Large intestine (tissue), 3 donors: ENCODE results near the gene TRMU. TPM values are rescaled to one million over a fixed set of nuclear protein-coding genes. Genes with fewer than 3 reads are reported as not detected.
A peak's percentile ranks its signal among the peaks of the same experiment; 100 is the strongest.

ENCODE experiments used
- DNase-seq, 2 donors: peaks; one replicate each; pipeline versions ENCODE4 v3.0.0 to v3.0.0-alpha.2; 2013
- H3K27ac ChIP-seq: one replicate; pipeline ENCODE4 v1.5.1; 2013; ENCODE audit warnings: low read length
- H3K27me3 ChIP-seq: 2 replicates; pipeline ENCODE4 v1.6.1; 2013; ENCODE audit warnings: low read length; ENCODE audit not compliant: control insufficient read depth, insufficient read depth
- H3K36me3 ChIP-seq: 2 replicates; pipeline ENCODE4 v1.6.1; 2013; ENCODE audit warnings: low read length; ENCODE audit not compliant: control insufficient read depth, insufficient read depth
- H3K4me1 ChIP-seq: one replicate; pipeline ENCODE4 v1.6.1; 2013; ENCODE audit warnings: low read length; ENCODE audit not compliant: control insufficient read depth, insufficient read depth
- H3K4me3 ChIP-seq: one replicate; pipeline ENCODE4 v1.5.1; 2013; ENCODE audit warnings: low read length
- H3K9me3 ChIP-seq: one replicate; pipeline ENCODE4 v1.6.1; 2013; ENCODE audit warnings: mild to moderate bottlenecking, low read depth, low read length, moderate library complexity; ENCODE audit not compliant: control insufficient read depth
- WGBS: methylation state at CpG from one replicate; pipeline ENCODE4 v1.1.5; 2013; ENCODE audit warnings: low lambda C conversion rate; ENCODE audit not compliant: insufficient coverage; 5-methylcytosine and 5-hydroxymethylcytosine counted together
- polyA plus RNA-seq: library from polyadenylated mRNA; unstranded; fragments of 120-200 nt; gene quantifications from one replicate; pipeline ENCODE4 v1.2.1, GENCODE V29; 2013

TRMU gene
- polyA plus RNA-seq, 1 donor = 42.3 TPM

- Histone ChIP-seq H3K27ac (no peak overlapping the region), H3K27me3 (no peaks in the 10 kb centered on the region), H3K4me1 (no peaks in the 10 kb centered on the region), H3K4me3 (no peak overlapping the region), H3K9me3 (peaks cover 10% of the 10 kb centered on the region), H3K36me3 (peaks cover 77% of the 10 kb centered on the region)
- no peak for DNase-seq
- WGBS = 100% methylated on average over 2 of the region's 12 CpGs
Observed at GRCh38 chr22:46355996-46356471, 20.5 kb downstream of the TRMU start.

DNA sequence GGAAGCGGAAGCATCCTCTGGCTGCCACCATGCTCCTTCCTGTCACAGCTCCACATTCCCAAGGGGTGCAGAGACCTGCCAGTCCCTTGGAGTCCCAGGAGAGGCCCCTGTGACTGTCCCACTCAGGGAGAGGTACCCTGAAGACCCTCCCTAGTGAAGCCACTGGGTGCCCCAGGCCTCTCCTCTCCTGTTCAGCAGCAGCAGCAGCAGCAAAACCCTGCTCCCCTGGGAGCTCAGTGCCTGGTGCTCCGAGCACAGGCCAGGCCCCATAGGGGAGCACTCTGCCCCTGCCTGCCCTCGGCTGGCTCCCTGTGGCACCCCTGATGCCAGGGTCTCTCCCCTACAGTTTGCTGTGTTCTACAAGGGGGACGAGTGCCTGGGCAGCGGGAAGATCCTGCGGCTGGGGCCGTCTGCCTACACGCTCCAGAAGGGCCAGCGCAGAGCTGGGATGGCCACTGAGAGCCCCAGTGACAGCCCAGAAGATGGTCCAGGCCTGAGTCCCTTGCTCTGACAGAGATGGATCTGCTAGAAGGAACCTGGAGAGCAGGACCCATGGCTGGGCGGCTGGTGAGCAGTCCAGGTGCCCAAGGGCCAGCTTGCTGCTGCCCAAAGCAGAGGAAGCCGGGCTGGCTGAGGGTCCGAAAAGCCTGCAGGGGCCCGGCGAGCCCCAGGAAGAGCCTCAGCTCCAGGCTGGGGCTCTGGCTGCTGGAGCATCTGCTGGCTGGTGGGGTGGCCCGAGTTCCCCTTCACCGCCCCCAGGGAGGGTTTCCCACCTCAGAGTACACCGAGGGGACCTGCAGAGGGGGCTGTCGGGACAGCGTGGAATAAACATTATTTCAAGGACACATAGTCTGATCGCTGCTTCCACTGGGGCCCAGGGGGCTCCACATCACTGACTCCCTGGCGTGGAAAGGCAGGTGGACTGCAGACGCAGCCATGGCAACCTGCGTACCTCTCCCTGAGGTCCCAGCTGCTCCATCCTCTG, 21.3 kb downstream of the TRMU start:
- Histone ChIP-seq H3K27ac (no peak overlapping the region), H3K9me3 (peaks cover 10% of the 10 kb centered on the region), H3K4me3 (no peak overlapping the region), H3K4me1 (peaks cover 1% of the 10 kb centered on the region), H3K36me3 (peaks cover 70% of the 10 kb centered on the region), H3K27me3 (no peaks in the 10 kb centered on the region)
- DNase-seq = no peak
- WGBS = no CpG with 5 or more reads among the region's 23 CpGs

- no CpG with 5 or more reads among the region's 19 CpGs for WGBS
Observed at GRCh38 chr22:46357711-46358520, 22.4 kb downstream of the TRMU start.

DNA sequence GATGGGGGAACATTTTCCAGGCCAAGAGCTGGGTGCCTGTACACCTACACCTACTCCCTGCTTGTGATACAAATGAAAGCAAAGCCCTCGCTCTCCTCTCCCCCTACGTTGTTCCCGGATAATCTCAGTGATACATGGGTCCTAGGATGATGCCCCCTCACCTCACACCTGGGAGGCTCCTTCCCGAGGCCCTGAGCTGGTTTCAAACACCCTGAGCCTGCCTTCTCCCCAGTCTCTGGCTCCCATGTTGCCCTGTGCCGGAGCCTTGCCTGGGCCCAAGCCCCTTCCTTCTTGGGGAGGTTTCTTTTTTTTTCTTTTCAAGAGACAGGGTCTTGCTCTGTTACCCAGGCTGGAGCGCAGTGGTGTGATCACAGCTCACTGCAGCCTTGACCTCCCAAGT, 23.3 kb downstream of the TRMU start:
- 100% methylated on average over 1 of the region's 6 CpGs for WGBS
- peaks cover 50% of the 10 kb centered on the region for H3K36me3 ChIP-seq
- H3K4me3 ChIP-seq = no peak overlapping the region
- no peaks in the 10 kb centered on the region for H3K27me3 ChIP-seq
- no peak overlapping the region for H3K27ac ChIP-seq
- H3K4me1 ChIP-seq = peaks cover 15% of the 10 kb centered on the region
- DNase-seq = no peak
- peaks cover 10% of the 10 kb centered on the region for H3K9me3 ChIP-seq

More at GRCh38 chr22:46357711-46358520, 22.4 kb downstream of the TRMU start:
- Histone ChIP-seq H3K4me3 (no peak overlapping the region), H3K27ac (no peak overlapping the region), H3K27me3 (no peaks in the 10 kb centered on the region), H3K36me3 (peaks cover 59% of the 10 kb centered on the region), H3K4me1 (peaks cover 13% of the 10 kb centered on the region), H3K9me3 (peaks cover 10% of the 10 kb centered on the region)
- DNase-seq = no peak

GRCh38 chr22:46359362-46359761, 23.8 kb downstream of the TRMU start:
- no peak for DNase-seq
- Histone ChIP-seq H3K9me3 (peaks cover 10% of the 10 kb centered on the region), H3K4me3 (no peak overlapping the region), H3K27ac (no peak overlapping the region), H3K4me1 (peaks cover 15% of the 10 kb centered on the region), H3K36me3 (peaks cover 44% of the 10 kb centered on the region), H3K27me3 (no peaks in the 10 kb centered on the region)
- WGBS = no CpG with 5 or more reads among the region's 14 CpGs

DNA sequence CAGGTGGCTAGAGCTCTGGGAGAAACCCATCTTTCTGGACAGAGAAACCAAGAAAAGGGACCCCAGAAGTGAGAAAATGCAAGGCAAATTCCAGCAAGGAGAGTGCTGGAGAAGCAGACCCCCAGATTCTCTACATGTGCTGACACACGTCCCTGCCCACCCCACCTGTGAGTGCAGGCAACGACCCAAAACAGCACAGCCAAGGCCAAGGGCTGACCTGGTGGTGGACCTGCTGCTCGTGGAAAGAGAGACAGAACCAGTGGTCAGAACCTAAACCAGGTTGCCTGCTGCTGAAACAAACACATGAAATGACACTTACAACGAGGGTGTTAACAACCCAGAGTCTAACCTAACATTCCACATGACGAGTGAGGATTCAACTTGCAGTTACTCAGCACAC, 24.6 kb downstream of the TRMU start:
- Histone ChIP-seq H3K9me3 (peaks cover 10% of the 10 kb centered on the region), H3K4me1 (peaks cover 15% of the 10 kb centered on the region), H3K36me3 (peaks cover 37% of the 10 kb centered on the region), H3K4me3 (no peak overlapping the region), H3K27me3 (no peaks in the 10 kb centered on the region), H3K27ac (no peak overlapping the region)
- no peak for DNase-seq
- no CpG with 5 or more reads among the region's 5 CpGs for WGBS

- Histone ChIP-seq H3K4me1 (peaks cover 15% of the 10 kb centered on the region), H3K36me3 (peaks cover 29% of the 10 kb centered on the region), H3K27ac (no peak overlapping the region), H3K4me3 (no peak overlapping the region), H3K9me3 (peaks cover 10% of the 10 kb centered on the region), H3K27me3 (no peaks in the 10 kb centered on the region)
- DNase-seq = no peak
- 100% methylated on average over 1 of the region's 10 CpGs for WGBS
Observed at GRCh38 chr22:46360891-46361290, 25.4 kb downstream of the TRMU start.

- Histone ChIP-seq H3K9me3 (peaks cover 10% of the 10 kb centered on the region), H3K27ac (no peak overlapping the region), H3K27me3 (no peaks in the 10 kb centered on the region), H3K4me1 (peaks cover 15% of the 10 kb centered on the region), H3K36me3 (peaks cover 21% of the 10 kb centered on the region), H3K4me3 (no peak overlapping the region)
- WGBS = no CpG with 5 or more reads among the region's 11 CpGs
- DNase-seq = no peak
Observed at GRCh38 chr22:46361826-46362202, 26.3 kb downstream of the TRMU start.

DNA sequence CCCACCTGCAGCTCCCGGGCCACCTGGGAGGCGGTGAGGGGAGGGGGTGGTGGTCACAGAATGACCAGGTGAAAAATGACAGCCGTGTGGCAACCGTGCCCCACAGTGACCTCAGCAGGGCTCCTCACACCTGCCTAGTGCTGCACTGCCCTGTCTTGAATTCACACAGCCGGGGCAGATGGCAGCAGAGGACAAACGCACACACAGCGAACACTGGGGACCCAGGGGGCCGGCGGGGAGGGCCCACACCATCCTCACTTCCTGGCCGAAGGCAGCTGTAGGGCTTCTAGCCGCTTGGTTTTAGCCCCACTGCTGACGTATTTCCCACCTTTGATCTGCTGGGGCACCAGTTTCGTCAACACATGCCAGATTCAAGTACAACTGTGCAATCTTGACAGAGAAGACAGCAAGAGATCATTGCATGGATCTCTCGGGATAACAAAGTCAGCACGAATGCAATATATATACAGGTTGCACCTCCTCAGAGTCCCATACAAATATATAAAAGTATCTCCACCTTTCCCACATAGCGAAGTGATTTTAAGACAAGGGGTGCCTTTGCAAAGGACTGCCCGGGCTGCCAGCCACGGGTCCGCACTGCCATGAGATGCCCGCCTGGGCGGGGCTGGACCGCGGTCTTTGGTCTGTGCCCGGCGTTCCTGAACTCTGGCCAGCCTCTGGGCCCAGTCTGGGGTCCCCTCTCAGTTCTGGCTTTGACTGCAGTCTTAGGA, 26.9 kb downstream of the TRMU start:
- Histone ChIP-seq H3K36me3 (peaks cover 15% of the 10 kb centered on the region), H3K9me3 (peaks cover 10% of the 10 kb centered on the region), H3K27ac (peak overlapping the region; percentile 13), H3K4me3 (no peak overlapping the region), H3K4me1 (peaks cover 15% of the 10 kb centered on the region), H3K27me3 (no peaks in the 10 kb centered on the region)
- peak; percentile 48 to 81 for DNase-seq
- no CpG with 5 or more reads among the region's 25 CpGs for WGBS
